Rectal smooth muscle tissue (tissue), 1 donor: Measurements from ENCODE around the gene BTBD9.

Experiments used
- H3K27ac ChIP-seq: one replicate; pipeline ENCODE4 v1.7.0; 2013; ENCODE audit warnings: low read depth, low read length, inconsistent platforms
- H3K27me3 ChIP-seq: one replicate; pipeline ENCODE4 v1.7.0; 2013; ENCODE audit warnings: low read length; ENCODE audit not compliant: control insufficient read depth, insufficient read depth
- H3K36me3 ChIP-seq: one replicate; pipeline ENCODE4 v1.7.0; 2013; ENCODE audit warnings: low read length; ENCODE audit not compliant: control insufficient read depth, insufficient read depth
- H3K4me1 ChIP-seq: one replicate; pipeline ENCODE4 v1.7.0; 2013; ENCODE audit warnings: low read length; ENCODE audit not compliant: control insufficient read depth, insufficient read depth
- H3K4me3 ChIP-seq: one replicate; pipeline ENCODE4 v1.7.0; 2013; ENCODE audit warnings: low read length
- H3K9ac ChIP-seq: one replicate; pipeline ENCODE4 v1.7.0; 2013; ENCODE audit warnings: low read length

The BTBD9 gene

DNA sequence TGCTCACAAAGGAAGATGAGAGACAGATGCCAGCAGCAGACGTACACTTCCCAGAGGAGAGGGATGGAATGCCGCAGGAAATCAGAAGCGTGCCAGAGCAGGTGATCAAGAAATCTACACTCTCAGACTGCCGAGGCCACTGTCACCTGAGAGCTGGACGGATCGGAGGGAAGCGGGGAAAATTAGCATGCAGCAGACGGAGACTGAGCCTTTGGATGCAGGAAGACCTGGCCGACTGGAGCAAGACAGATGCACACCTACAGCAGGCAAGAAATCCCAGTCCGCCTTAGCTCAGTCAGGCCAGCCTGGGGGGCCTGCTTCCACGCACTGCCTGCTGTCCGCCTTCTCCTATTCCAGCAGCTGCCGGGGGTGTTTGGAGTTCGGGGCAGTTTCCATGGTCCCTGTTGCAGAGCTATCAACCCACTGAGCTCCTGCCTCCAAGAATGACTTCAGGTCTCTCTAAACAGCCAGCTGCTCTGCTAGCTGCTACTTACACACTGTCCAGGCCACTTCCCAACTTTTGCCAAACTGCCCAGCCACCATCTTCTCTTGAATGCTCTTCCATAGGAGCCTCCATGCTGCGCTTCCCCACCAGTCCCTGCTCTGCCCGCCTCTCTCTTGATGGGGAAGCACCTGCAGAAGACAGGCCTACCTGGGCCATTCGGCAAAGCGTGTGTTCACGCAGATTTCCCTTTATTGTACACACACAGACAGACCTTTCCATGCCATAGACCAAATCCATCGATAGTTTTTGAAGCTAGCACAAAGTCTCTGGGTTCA is 451.7 kb downstream of the BTBD9 start:
- Histone ChIP-seq H3K4me3 (no peak overlapping the region), H3K9ac (no peak overlapping the region), H3K36me3 (no peaks in the 10 kb centered on the region), H3K27ac (no peak overlapping the region), H3K4me1 (no peaks in the 10 kb centered on the region), H3K27me3 (no peaks in the 10 kb centered on the region)

DNA sequence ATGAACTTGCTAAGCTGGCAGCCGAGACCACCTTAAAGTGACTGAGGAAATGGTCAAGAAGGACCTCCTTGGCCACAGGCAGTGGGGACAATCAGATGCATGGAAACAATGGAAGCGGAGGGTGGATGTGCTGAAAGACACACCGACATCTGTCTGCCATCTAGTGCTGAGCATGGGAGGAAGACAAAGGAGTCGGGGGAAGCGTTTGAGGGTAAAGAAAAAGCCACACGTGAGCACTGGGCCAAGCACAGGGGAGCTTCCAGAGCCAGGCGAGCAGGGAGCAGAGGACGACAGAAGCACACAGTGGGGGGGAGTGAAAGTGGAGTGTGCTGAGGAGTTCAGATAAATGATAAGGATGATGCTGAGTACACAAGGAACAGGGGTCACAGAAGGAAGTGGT is 452.4 kb downstream of the BTBD9 start:
- Histone ChIP-seq H3K4me1 (no peaks in the 10 kb centered on the region), H3K9ac (no peak overlapping the region), H3K27ac (no peak overlapping the region), H3K27me3 (no peaks in the 10 kb centered on the region), H3K4me3 (no peak overlapping the region), H3K36me3 (no peaks in the 10 kb centered on the region)

DNA sequence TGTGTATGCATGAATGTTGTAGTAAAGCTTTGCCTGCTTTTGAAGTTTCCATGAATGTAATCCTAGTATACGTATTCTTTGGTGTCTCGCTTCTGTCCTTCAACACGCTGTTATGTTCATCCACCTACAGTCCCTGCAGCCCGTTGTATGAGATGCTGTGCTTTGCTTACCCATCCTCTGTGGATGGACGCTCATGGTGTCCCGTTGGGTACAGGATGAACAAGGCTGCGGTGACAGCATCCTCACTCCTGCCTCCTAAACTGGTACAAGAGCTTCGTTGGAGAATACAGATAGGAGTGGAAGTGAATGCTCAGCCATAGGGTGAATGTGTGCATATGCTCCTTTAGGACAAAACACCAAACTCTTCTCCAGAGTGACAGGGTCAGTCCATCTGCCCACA is 454.0 kb downstream of the BTBD9 start:
- no peaks in the 10 kb centered on the region for H3K36me3 ChIP-seq
- no peak overlapping the region for H3K4me3 ChIP-seq
- no peak overlapping the region for H3K9ac ChIP-seq
- no peaks in the 10 kb centered on the region for H3K27me3 ChIP-seq
- no peak overlapping the region for H3K27ac ChIP-seq
- H3K4me1 ChIP-seq = no peaks in the 10 kb centered on the region

DNA sequence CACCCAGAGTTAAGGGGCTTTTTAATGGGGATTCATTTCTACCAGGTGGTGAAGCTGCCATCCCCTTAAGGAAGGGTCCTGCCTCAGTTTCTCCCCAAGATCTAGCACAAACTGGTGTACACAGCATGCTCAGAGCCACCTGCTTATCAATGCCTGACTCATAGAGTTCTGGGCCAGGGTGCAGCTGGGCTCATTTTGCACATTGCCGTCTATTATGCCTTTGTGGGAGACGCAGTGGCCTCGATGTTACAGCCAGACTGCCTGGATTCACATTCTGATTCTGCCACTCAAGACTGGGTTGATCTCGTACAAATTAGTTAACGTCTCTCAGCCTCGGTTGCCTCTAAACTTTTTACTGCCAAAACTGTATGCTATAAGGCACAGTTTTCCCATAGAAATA is 454.5 kb downstream of the BTBD9 start:
- no peak overlapping the region for H3K9ac ChIP-seq

DNA sequence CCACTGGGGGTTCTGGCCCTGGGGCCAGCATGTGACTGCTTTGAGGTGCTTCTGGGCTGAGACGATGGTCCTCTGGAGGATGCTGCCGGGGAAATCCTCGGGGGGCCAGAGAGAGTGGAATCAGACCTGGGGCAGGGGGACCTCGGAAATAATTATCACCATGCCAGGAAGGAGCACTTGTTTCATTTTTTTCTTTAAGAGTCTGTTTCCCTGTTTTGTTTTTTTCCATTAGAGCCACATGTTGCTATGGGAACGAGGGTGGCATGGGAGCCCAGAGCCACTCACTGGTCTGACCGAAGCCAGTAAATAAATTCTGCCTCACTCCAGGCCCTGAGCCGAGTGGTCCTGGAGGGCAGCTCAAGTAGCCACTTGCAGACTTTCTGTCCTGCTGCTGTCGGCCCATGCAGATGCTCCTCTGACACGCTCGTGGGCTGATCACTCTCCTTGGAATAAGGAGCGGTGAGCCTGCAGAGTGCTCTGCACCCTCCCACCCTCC is 455.1 kb downstream of the BTBD9 start:
- H3K4me1 ChIP-seq = no peaks in the 10 kb centered on the region
- no peaks in the 10 kb centered on the region for H3K36me3 ChIP-seq
- no peak overlapping the region for H3K4me3 ChIP-seq
- no peak overlapping the region for H3K9ac ChIP-seq
- no peaks in the 10 kb centered on the region for H3K27me3 ChIP-seq
- H3K27ac ChIP-seq = no peak overlapping the region

More for the DNA sequence above, 454.5 kb downstream of the BTBD9 start:
- Histone ChIP-seq H3K36me3 (no peaks in the 10 kb centered on the region), H3K27ac (no peak overlapping the region), H3K4me1 (no peaks in the 10 kb centered on the region), H3K4me3 (no peak overlapping the region), H3K27me3 (no peaks in the 10 kb centered on the region)

DNA sequence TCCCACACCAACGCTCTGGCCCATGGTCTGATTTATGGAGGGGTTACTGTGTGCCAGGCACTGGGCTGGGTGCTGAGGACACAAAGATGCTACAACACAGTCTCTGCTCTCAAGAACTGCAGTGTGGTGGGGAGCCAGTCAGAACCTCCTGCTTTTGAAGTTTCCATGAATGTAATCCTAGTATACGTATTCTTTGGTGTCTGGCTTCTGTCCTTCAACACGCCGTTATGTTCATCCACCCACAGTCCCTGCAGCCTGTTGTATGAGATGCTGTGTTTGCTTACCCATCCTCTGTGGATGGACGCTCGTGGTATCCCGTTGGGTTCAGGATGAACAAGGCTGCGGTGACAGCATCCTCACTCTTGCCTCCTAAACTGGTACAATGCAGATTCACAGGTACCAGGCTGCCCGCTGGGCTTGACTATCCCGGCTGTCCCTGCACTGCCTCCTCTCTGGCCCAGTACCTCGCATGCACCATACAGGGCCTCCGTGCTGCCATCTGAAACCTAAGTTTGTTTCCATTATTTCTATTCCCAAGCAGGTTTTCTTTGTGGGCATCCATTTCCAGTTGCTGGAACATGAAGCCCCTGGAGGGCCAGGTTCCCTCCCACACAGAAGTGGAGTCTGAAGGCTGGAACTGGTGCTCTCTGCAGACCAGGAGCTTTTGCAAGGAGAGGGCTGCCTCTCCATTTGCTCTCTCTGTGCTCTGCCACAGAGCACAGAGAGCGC is 455.7 kb downstream of the BTBD9 start:
- Histone ChIP-seq H3K36me3 (no peaks in the 10 kb centered on the region), H3K27me3 (no peaks in the 10 kb centered on the region), H3K27ac (no peak overlapping the region), H3K4me3 (no peak overlapping the region), H3K4me1 (no peaks in the 10 kb centered on the region), H3K9ac (no peak overlapping the region)

DNA sequence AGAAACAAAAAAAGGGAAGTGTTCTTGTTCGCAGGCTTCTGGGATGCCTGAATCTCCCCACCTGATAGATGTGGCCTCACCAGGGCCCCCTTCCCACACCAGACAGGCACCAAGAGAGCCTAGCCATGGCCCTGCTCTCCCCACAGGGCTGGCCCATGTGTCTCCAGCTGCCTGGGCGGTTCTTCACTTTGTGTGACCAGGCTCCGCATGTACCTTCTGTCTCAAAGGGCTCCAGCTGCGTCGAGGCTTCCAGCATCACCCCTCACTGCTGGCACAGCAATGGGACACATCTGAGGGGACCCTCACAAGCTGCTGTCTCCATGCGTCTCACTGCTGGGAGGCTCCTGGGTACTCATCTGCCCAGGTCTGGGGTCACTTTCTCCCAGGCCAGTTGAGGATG is 457.3 kb downstream of the BTBD9 start:
- Histone ChIP-seq H3K4me3 (no peak overlapping the region), H3K36me3 (no peaks in the 10 kb centered on the region), H3K27ac (no peak overlapping the region), H3K4me1 (no peaks in the 10 kb centered on the region), H3K27me3 (no peaks in the 10 kb centered on the region), H3K9ac (no peak overlapping the region)

DNA sequence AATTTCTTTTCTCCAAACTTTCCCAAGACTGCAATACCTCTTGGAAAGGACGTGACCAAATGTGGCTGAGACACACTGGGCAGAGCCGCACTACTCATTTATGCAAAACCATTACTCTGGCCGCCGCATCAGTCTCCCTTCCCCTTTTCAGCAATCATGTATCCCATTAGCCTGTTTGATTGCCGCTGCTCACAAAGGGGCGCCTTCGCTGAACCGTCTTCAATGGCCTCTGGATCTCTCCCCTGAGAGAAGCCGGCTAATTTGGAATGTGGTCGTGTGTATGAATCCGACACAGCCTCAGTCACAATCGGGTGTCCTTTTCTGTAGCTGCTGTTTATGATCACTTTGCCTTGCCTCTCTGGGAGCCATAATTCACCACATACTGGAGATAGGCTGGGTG is 459.1 kb downstream of the BTBD9 start:
- no peak overlapping the region for H3K4me3 ChIP-seq
- no peak overlapping the region for H3K9ac ChIP-seq
- H3K4me1 ChIP-seq = no peaks in the 10 kb centered on the region
- no peaks in the 10 kb centered on the region for H3K27me3 ChIP-seq
- H3K36me3 ChIP-seq = no peaks in the 10 kb centered on the region
- no peak overlapping the region for H3K27ac ChIP-seq

DNA sequence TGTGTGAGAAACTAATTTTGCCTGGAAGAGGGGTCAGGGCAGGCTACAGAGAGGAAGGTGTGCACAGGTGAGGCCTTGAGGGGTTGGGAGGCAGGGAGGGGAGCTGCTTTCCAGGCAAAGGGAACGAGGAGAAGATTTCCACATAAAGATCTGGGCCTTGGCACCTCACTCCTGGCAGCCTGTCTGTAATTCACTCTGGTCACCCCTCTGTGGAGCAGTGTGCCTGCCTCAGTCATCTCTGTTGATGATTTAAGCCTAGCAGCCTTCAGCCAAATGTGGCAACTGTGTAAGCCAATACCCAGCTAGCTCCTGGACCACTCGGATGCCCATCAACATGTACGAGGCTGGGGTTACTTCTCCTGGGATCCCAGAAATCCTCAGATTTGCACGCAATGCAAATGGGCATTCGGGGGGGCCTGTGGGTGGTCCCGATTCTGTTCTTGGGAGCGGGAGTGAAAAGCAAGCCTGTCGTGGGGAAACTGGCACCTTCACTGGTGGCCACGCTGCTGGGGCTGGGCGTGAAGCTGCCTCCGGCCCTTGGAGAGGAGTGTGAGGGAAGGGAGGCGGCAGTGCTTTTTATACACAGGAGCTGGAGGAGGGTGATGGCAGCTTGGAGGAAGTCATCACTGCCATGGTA is 459.8 kb downstream of the BTBD9 start:
- Histone ChIP-seq H3K4me3 (no peak overlapping the region), H3K4me1 (no peaks in the 10 kb centered on the region), H3K27me3 (no peaks in the 10 kb centered on the region), H3K36me3 (no peaks in the 10 kb centered on the region), H3K9ac (no peak overlapping the region), H3K27ac (no peak overlapping the region)

DNA sequence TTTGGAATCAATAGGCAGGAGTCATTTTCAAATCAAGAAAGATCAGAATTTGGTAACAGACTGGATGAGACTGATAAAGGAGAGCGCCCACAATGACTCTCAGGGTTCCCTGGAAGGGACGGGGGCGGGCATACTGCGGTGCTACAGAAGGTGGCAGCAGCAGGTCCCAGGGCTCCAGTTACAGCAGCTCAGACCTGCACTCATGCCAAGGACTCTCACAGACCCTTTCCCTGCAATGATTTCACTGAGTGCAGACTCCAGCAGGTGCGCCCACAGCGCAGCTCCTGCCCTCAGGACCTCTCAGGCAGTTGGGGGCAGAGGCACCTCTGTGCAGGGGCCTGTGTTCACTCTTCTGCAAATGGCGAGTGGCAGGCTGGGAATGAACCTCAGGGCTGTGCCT is 460.4 kb downstream of the BTBD9 start:
- Histone ChIP-seq H3K27ac (no peak overlapping the region), H3K36me3 (no peaks in the 10 kb centered on the region), H3K4me1 (no peaks in the 10 kb centered on the region), H3K4me3 (no peak overlapping the region), H3K27me3 (no peaks in the 10 kb centered on the region), H3K9ac (no peak overlapping the region)

DNA sequence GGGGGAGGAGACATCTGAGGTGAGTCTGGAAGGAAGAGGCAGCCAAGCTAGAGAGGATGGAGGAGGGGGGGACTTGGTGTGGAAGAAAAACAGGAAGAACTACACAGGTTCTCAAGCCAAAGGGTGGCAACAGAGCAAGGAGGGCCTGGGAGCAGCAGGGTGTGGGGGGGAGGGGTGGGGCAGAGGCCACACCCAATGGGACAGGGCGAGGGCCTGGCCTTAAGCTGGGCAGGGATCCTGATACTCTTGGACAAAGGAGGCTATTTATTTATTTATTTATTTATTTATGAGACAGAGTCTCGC is 461.2 kb downstream of the BTBD9 start:
- no peaks in the 10 kb centered on the region for H3K27me3 ChIP-seq
- H3K9ac ChIP-seq = no peak overlapping the region
- no peak overlapping the region for H3K27ac ChIP-seq
- H3K36me3 ChIP-seq = no peaks in the 10 kb centered on the region
- no peaks in the 10 kb centered on the region for H3K4me1 ChIP-seq
- H3K4me3 ChIP-seq = no peak overlapping the region

DNA sequence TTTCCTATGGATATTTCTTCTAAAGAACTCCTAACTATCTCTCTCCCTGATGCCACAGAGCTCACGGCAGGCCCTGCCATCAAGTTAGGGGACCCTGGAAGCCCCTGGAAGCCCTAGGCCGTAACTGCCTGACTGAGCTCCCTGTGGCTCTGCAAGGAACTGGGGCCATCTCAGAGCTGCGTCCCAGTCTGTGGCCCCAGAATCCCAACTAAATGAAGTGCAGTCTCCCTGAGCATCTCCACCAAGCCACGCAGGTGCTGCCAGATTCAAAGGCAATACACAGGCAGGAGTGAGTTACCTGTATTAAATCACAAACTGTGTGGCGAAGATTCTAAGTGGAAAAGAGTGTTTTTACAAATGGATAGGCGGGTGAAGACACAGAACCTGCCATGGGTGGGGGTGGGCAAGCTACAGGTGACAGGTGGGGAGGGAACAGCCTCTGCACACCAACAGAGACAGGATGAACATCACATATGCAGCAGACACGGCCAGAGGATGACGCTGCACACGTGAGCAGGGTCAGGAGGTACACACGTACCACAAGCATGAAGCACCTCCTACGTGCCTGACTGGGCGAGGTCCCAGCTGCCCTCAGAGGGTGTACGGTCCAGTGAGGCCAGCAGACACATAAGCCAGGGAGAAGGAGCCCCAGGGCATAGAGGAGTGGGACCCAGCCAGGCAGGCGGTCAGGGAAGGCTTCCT is 461.7 kb downstream of the BTBD9 start:
- Histone ChIP-seq H3K9ac (no peak overlapping the region), H3K36me3 (no peaks in the 10 kb centered on the region), H3K27ac (no peak overlapping the region), H3K27me3 (no peaks in the 10 kb centered on the region), H3K4me3 (no peak overlapping the region), H3K4me1 (no peaks in the 10 kb centered on the region)
